Kidney (tissue), 14 donors: ENCODE measurements around the gene PLA2G4B. TPM values are rescaled to one million over a fixed set of nuclear protein-coding genes. Genes with fewer than 3 reads are reported as not detected.

Experiments
- DNase-seq, 5 donors: peaks; one replicate each; pipeline ENCODE4 v3.0.0-alpha.2; 2013 to 2020
- FAIRE-seq: peaks from 2 replicates; lab custom pipeline; 2012; peaks lifted over from hg19 to GRCh38; lab: Jason Lieb, UNC
- H3K27ac ChIP-seq, 2 donors: one replicate each; pipeline ENCODE4 v1.7.0; 2013; ENCODE audit warnings: low read depth in 2 of 2, low read length in 2 of 2, inconsistent platforms in 1 of 2
- H3K27me3 ChIP-seq: one replicate; pipeline ENCODE4 v1.7.1; 2013; ENCODE audit warnings: low read length, inconsistent platforms; ENCODE audit not compliant: control insufficient read depth, insufficient read depth
- H3K36me3 ChIP-seq, 3 donors: one replicate each; pipeline versions ENCODE4 v1.7.0 to v1.7.1; 2013; ENCODE audit warnings: low read length in 3 of 3, control low read depth in 1 of 3, inconsistent platforms in 1 of 3; ENCODE audit not compliant: insufficient read depth in 3 of 3, control insufficient read depth in 2 of 3
- H3K4me1 ChIP-seq, 3 donors: one replicate each; pipeline versions ENCODE4 v1.7.0 to v1.7.1; 2013; ENCODE audit warnings: low read length in 3 of 3, inconsistent platforms in 1 of 3, low read depth in 1 of 3; ENCODE audit not compliant: control insufficient read depth in 2 of 3, insufficient read depth in 2 of 3
- H3K4me3 ChIP-seq, 3 donors: one replicate each; pipeline versions ENCODE4 v1.7.0 to v1.8.1; 2013; ENCODE audit warnings: low read length in 3 of 3, control low read depth in 1 of 3, inconsistent platforms in 1 of 3
- H3K9ac ChIP-seq, 3 donors: one replicate each; pipeline versions ENCODE4 v1.7.0 to v1.7.1; 2013; ENCODE audit warnings: low read length in 3 of 3, control low read depth in 1 of 3, inconsistent platforms in 1 of 3
- H3K9me3 ChIP-seq, 3 donors: one replicate each; pipeline versions ENCODE4 v1.7.0 to v1.7.1; 2013; ENCODE audit warnings: low read length in 3 of 3, control low read depth in 1 of 3, inconsistent platforms in 1 of 3; ENCODE audit not compliant: control insufficient read depth in 2 of 3, insufficient read depth in 1 of 3
- CTCF ChIP-seq: IDR thresholded peaks from 3 replicates; pipeline ENCODE4 v1.5.1; 2012; ENCODE audit warnings: mild to moderate bottlenecking, moderate library complexity, borderline replicate concordance; ENCODE audit not compliant: insufficient read depth; ENCODE audit errors: extremely low read depth
- intact Hi-C: fragments of 100-400 bp; cut with DNase I; formaldehyde crosslinking; loops from one replicate; pipeline ENCODE4 v1.11.1; 2022
- polyA plus RNA-seq: library from polyadenylated mRNA; stranded (reverse); fragments of 350-450 nt; fragmentation: Illumina TruSeq; extraction: RNeasy Lipid Tissue Mini Kit (QIAGEN cat#74804); gene quantifications from one replicate; pipeline ENCODE4 v1.2.3, GENCODE V29; 2014; ENCODE audit warnings: low read depth, low replicate concordance; ENCODE audit not compliant: insufficient read depth
- total RNA-seq: library from RNA; stranded (reverse); fragmentation: NEBNext Ultra II Directional; extraction: Animal tissue kit (Norgen Biotek cat#: 25700); gene quantifications from one replicate; pipeline ENCODE4 v1.2.1, GENCODE V29; 2021
- donor health status: control.
- donor health status: control.
- donor health status: control.
- donor health status: control.
- donor health status: control.
- donor health status: DM: yes; HTN: yes; CAD: no.
- donor health status: Normal renal cell carcinoma (clear cell type).

Gene PLA2G4B
- total and polyA plus RNA-seq, 2 donors from 2014 or later: 4.8 to 8.3 TPM

GRCh38 chr15:41809121-41809520, 29.5 kb upstream of the PLA2G4B start:
- no peaks in the 10 kb centered on the region for H3K9me3 ChIP-seq
- no peak overlapping the region for H3K4me3 ChIP-seq
- no peak overlapping the region for H3K27ac ChIP-seq
- H3K4me1 ChIP-seq: peaks cover 0 to 19% (median 11%) of the 10 kb centered on the region in 3 donors
- H3K27me3 ChIP-seq: no peaks in the 10 kb centered on the region
- no peak overlapping the region for H3K9ac ChIP-seq
- TF ChIP-seq CTCF: no peak
- intact Hi-C loops: no loop called here
- peaks cover 0 to 1% (median 0%) of the 10 kb centered on the region in 3 donors for H3K36me3 ChIP-seq
- FAIRE-seq: no peak
- no peak for DNase-seq

GRCh38 chr15:41809526-41810220, 29.0 kb upstream of the PLA2G4B start:
- no peak for FAIRE-seq
- peaks cover 0 to 14% (median 10%) of the 10 kb centered on the region in 3 donors for H3K4me1 ChIP-seq

GRCh38 chr15:41810651-41811431, 27.8 kb upstream of the PLA2G4B start:
- FAIRE-seq (no peak), DNase-seq (no peak)
- no peak overlapping the region for H3K9ac ChIP-seq
- intact Hi-C loops: loop anchor here (5.0 kb wide), 1 partner anchor 39 kb away; the partner anchor contains the start of gene MAPKBP1
- peaks cover 0 to 5% (median 0%) of the 10 kb centered on the region in 3 donors for H3K4me1 ChIP-seq
- H3K4me3 ChIP-seq: no peak overlapping the region
- no peaks in the 10 kb centered on the region for H3K27me3 ChIP-seq
- H3K27ac ChIP-seq: no peak overlapping the region
- H3K36me3 ChIP-seq: peaks cover 0 to 9% (median 5%) of the 10 kb centered on the region in 3 donors
- TF ChIP-seq CTCF: no peak
- no peaks in the 10 kb centered on the region for H3K9me3 ChIP-seq

More at GRCh38 chr15:41809526-41810220, 29.0 kb upstream of the PLA2G4B start:
- TF ChIP-seq CTCF: no peak
- Histone ChIP-seq H3K27me3 (no peaks in the 10 kb centered on the region), H3K27ac (no peak overlapping the region), H3K9ac (no peak overlapping the region), H3K9me3 (no peaks in the 10 kb centered on the region), H3K36me3 (peaks cover 0 to 5% (median 2%) of the 10 kb centered on the region in 3 donors), H3K4me3 (no peak overlapping the region)
- intact Hi-C loops: loop anchor here (5.0 kb wide), 1 partner anchor 37 kb away; the partner anchor contains the start of gene MAPKBP1
- DNase-seq: no peak
